Measurements from ENCODE around the gene NSD2.

DNA sequence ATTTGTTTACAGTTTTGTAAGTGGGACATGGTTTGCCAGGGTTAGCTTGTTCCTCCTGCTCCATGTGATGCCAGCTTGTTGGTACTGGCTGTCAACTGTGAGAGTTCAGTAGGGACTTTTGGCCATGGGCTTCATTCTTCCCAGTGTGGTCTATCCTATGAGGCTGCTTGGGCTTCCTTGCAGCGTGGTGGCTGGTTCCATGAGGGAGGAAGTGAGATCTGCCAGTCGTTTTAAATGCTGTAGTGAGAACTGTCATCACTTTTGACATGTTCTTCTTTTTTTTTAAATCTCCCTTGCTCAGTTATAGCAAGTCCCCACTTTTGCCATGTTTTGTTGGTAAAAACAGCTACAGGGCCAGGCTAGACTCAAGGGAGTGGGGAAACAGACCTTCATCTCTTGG is 15.9 kb downstream of the NSD2 start:
- TF ChIP-seq, protein P1, sequence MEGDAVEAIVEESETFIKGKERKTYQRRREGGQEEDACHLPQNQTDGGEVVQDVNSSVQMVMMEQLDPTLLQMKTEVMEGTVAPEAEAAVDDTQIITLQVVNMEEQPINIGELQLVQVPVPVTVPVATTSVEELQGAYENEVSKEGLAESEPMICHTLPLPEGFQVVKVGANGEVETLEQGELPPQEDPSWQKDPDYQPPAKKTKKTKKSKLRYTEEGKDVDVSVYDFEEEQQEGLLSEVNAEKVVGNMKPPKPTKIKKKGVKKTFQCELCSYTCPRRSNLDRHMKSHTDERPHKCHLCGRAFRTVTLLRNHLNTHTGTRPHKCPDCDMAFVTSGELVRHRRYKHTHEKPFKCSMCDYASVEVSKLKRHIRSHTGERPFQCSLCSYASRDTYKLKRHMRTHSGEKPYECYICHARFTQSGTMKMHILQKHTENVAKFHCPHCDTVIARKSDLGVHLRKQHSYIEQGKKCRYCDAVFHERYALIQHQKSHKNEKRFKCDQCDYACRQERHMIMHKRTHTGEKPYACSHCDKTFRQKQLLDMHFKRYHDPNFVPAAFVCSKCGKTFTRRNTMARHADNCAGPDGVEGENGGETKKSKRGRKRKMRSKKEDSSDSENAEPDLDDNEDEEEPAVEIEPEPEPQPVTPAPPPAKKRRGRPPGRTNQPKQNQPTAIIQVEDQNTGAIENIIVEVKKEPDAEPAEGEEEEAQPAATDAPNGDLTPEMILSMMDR (conservative IDR thresholded peaks at IDR 0.05 in 1 of 2, IDR thresholded peaks at IDR 0.05 in 1 of 2; ENCODE audit: extremely low read depth in 1 of 2, insufficient read depth in 1 of 2, low read depth in 1 of 2, low read length in 2 of 2) = no peak
- TF ChIP-seq EZH2 (IDR thresholded peaks at IDR 0.05; ENCODE audit: borderline replicate concordance, low read length) = no peak
